Measurements from ENCODE around the gene EID2B.

DNA sequence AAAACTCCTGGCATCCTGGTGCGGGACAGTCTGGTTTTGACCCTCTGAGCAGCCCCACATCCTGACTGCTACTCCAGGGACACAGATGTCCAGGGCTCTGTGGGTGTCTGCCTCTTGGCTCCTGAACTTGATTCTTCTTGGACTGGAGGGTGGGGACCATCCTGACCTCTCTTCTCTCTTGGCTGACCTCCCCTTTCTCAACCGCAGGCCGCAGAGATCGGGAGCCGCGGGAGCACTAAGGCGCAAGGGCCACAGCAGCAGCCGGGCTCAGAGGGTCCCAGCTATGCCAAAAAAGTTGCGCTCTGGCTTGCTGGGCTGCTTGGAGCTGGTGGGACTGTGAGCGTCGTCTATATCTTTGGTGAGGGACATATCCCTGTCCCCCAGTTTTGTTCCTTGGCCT is 51.0 kb downstream of the EID2B start:
- TF ChIP-seq POLR2A (IDR thresholded peaks at IDR 0.05) (no peak), POLR2AphosphoS5 (IDR thresholded peaks at IDR 0.05) (no peak)
- TF ChIP-seq, protein P1, sequence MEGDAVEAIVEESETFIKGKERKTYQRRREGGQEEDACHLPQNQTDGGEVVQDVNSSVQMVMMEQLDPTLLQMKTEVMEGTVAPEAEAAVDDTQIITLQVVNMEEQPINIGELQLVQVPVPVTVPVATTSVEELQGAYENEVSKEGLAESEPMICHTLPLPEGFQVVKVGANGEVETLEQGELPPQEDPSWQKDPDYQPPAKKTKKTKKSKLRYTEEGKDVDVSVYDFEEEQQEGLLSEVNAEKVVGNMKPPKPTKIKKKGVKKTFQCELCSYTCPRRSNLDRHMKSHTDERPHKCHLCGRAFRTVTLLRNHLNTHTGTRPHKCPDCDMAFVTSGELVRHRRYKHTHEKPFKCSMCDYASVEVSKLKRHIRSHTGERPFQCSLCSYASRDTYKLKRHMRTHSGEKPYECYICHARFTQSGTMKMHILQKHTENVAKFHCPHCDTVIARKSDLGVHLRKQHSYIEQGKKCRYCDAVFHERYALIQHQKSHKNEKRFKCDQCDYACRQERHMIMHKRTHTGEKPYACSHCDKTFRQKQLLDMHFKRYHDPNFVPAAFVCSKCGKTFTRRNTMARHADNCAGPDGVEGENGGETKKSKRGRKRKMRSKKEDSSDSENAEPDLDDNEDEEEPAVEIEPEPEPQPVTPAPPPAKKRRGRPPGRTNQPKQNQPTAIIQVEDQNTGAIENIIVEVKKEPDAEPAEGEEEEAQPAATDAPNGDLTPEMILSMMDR (IDR thresholded peaks at IDR 0.05 in 8 of 11, conservative IDR thresholded peaks at IDR 0.05 in 3 of 11), result no peak

Measured in spleen (tissue), 7 donors.